GM12865 (cell line): ENCODE data around the gene RRAS2.

Experiments
- DNase-seq: peaks from one replicate; pipeline ENCODE4 v3.0.0; 2010; ENCODE audit warnings: low read depth
- H3K4me3 ChIP-seq: 2 replicates; pipeline ENCODE4 v1.5.1; 2011; ENCODE audit warnings: mild to moderate bottlenecking, low read depth, low read length, control low read depth
- CTCF ChIP-seq: IDR thresholded peaks from 2 replicates; pipeline ENCODE4 v1.5.1; 2011; ENCODE audit warnings: low read length, control low read depth, low read depth, inconsistent platforms; ENCODE audit not compliant: insufficient read depth; ENCODE audit errors: missing control alignments

The RRAS2 gene

GRCh38 chr11:14251754-14252153, 107.2 kb downstream of the RRAS2 start:
- TF ChIP-seq CTCF, result no peak
- no peak for DNase-seq

GRCh38 chr11:14249121-14249963, 109.6 kb downstream of the RRAS2 start:
- peak; percentile 77 for TF ChIP-seq CTCF
- DNase-seq, result peak; percentile 63
- no peak overlapping the region for H3K4me3 ChIP-seq

More at GRCh38 chr11:14251754-14252153, 107.2 kb downstream of the RRAS2 start:
- H3K4me3 ChIP-seq, result no peak overlapping the region

GRCh38 chr11:14248580-14248981, 110.4 kb downstream of the RRAS2 start:
- H3K4me3 ChIP-seq, result no peak overlapping the region
- DNase-seq, result peak; percentile 23
- TF ChIP-seq CTCF, result no peak

- TF ChIP-seq CTCF, result no peak
- H3K4me3 ChIP-seq, result no peak overlapping the region
- DNase-seq, result no peak
These were observed 113.5 kb downstream of the RRAS2 start for GRCh38 chr11:14245444-14245843.

GRCh38 chr11:14244926-14245325, 114.1 kb downstream of the RRAS2 start:
- H3K4me3 ChIP-seq, result no peak overlapping the region
- DNase-seq, result no peak
- no peak for TF ChIP-seq CTCF

- no peak for TF ChIP-seq CTCF
- H3K4me3 ChIP-seq, result no peak overlapping the region
- DNase-seq, result no peak
These were observed 116.2 kb downstream of the RRAS2 start for GRCh38 chr11:14242733-14243132.

- H3K4me3 ChIP-seq, result no peak overlapping the region
- TF ChIP-seq CTCF, result no peak
- no peak for DNase-seq
These were observed 116.8 kb downstream of the RRAS2 start for GRCh38 chr11:14242187-14242586.
